Ovary (tissue), 3 donors: ENCODE results near the gene NUDT10.

ENCODE experiments used
- CTCF ChIP-seq, 3 donors: fragments of 450-650 bp in 2 of 3; fragments of 200-600 bp in 1 of 3; IDR thresholded peaks; one replicate each; pipeline versions ENCODE4 v1.5.1 to v1.8.0; 2016 to 2022; ENCODE audit warnings: antibody characterized with exemption in 3 of 3, mild to moderate bottlenecking in 1 of 3
- EP300 ChIP-seq: sonication (generic); formaldehyde crosslinking; IDR thresholded peaks from one replicate; pipeline ENCODE4 v1.6.1; 2017; ENCODE audit warnings: antibody characterized with exemption
- POLR2A ChIP-seq: fragments of 450-650 bp; IDR thresholded peaks from one replicate; pipeline ENCODE4 v1.6.1; 2017; ENCODE audit warnings: antibody characterized with exemption, mild to moderate bottlenecking, moderate library complexity
- donor health status: DM: no; HTN: no; CAD: no.

GRCh38 chrX:51361251-51361650, 28.6 kb downstream of the NUDT10 start:
- no peak for TF ChIP-seq CTCF (IDR thresholded peaks at IDR 0.05)
- no peak for TF ChIP-seq EP300
- no peak for TF ChIP-seq POLR2A
